GM12891 (cell line): ENCODE data around the gene GASK1A.
"Not testable (repeated sequence)": the region's sequence is repeated elsewhere in the genome, so short reads cannot be mapped to it uniquely, and the experiment has no call there.

Source experiments
- DNase-seq: peaks from one replicate; pipeline ENCODE4 v3.0.0; 2011; ENCODE audit warnings: low spot score; ENCODE audit not compliant: insufficient read length
- FAIRE-seq: peaks from 2 replicates; lab custom pipeline; 2011; peaks lifted over from hg19 to GRCh38; lab: Jason Lieb, UNC
- PAX5 ChIP-seq: IDR thresholded peaks from 2 replicates; pipeline ENCODE4 v1.6.1; 2011; ENCODE audit warnings: low read length, moderate library complexity, mild to moderate bottlenecking; ENCODE audit not compliant: insufficient read depth, severe bottlenecking
- POLR2A ChIP-seq: IDR thresholded peaks from 2 replicates; pipeline ENCODE4 v1.6.1; 2011; ENCODE audit warnings: low read depth, low read length, control low read depth
- POLR2AphosphoS5 ChIP-seq: IDR thresholded peaks from 2 replicates; pipeline ENCODE4 v1.6.1; 2011; ENCODE audit warnings: low read depth, low read length, control low read depth
- POU2F2 ChIP-seq: IDR thresholded peaks from 2 replicates; pipeline ENCODE4 v1.6.1; 2011; ENCODE audit warnings: low read depth, mild to moderate bottlenecking, control low read depth, low read length, moderate library complexity
- SPI1 ChIP-seq: IDR thresholded peaks from 2 replicates; pipeline ENCODE4 v1.6.1; 2011; ENCODE audit warnings: low read depth, low read length, control low read depth
- TAF1 ChIP-seq: IDR thresholded peaks from 2 replicates; pipeline ENCODE4 v1.6.1; 2011; ENCODE audit warnings: low read depth, low read length, control low read depth

Gene GASK1A

GRCh38 chr3:43036621-43037423, 57.7 kb downstream of the GASK1A start:
- FAIRE-seq: no peak
- no peak for DNase-seq

GRCh38 chr3:43038010-43038409, 58.9 kb downstream of the GASK1A start:
- no peak for DNase-seq
- no peak for TF ChIP-seq POLR2AphosphoS5
- FAIRE-seq: peak; percentile 41

More at GRCh38 chr3:43036621-43037423, 57.7 kb downstream of the GASK1A start:
- TF ChIP-seq SPI1 (no peak), POU2F2 (no peak), PAX5 (no peak), POLR2A (no peak), TAF1 (no peak), POLR2AphosphoS5 (no peak)

DNA sequence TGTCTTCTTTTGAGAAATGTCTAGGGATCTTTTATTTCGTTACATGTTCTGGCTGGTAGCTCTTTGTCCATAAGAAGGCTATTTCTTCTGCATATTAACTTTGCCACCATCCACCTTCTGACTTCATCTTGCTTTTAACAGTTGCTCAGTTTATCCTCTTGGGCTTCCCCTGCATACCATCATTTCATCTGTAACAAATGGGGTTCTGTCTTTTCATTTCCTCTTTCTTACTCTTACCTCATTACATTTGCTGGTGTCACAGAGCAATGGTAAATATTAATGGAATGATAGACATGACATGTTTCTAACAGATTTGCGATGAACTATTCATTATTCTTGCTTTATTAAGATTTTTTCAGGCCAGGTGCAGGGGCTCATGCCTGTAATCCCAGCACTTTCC, 62.4 kb downstream of the GASK1A start:
- FAIRE-seq (no peak), DNase-seq (no peak)
- TF ChIP-seq SPI1 (no peak), TAF1 (no peak), POLR2AphosphoS5 (no peak), POLR2A (no peak), POU2F2 (no peak)

- DNase-seq (no peak), FAIRE-seq (no peak)
- no peak for TF ChIP-seq POLR2A
- TF ChIP-seq POU2F2: no peak
- no peak for TF ChIP-seq PAX5
- TF ChIP-seq POLR2AphosphoS5: no peak
- no peak for TF ChIP-seq SPI1
- TF ChIP-seq TAF1: no peak
Observed at GRCh38 chr3:43043071-43043766, 64.1 kb downstream of the GASK1A start.

- TF ChIP-seq PAX5: no peak
- TF ChIP-seq POU2F2: no peak
- TF ChIP-seq SPI1: no peak
- no peak for TF ChIP-seq TAF1
- TF ChIP-seq POLR2AphosphoS5: no peak
- TF ChIP-seq POLR2A: no peak
- no peak for FAIRE-seq
Observed at GRCh38 chr3:43043793-43044192, 64.7 kb downstream of the GASK1A start.

DNA sequence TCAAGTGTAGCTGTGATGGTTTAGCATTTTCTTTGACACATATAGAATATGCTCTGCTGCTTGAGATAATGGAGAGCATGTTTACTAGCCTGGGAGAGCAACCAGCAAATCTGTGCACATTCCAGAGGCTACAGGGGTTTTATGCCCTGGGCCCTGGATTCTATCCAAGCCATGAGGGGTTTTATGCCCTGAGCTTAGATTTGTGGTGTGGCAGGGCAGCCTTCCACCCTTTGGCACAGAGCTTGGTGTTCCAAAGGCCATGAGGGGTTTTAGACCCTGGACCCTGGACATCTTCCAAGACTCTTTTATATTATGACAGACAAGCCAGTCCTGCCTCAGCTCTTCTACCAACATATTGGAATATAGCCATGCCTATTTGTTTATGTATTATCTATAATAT, 66.0 kb downstream of the GASK1A start:
- not testable (repeated sequence) for FAIRE-seq, DNase-seq

More at GRCh38 chr3:43043793-43044192, 64.7 kb downstream of the GASK1A start:
- no peak for DNase-seq

GRCh38 chr3:43046583-43046982, 67.5 kb downstream of the GASK1A start:
- TF ChIP-seq SPI1: no peak
- TF ChIP-seq POLR2A: no peak
- no peak for TF ChIP-seq POLR2AphosphoS5
- TF ChIP-seq POU2F2: no peak
- TF ChIP-seq PAX5: no peak
- TF ChIP-seq TAF1: no peak
- FAIRE-seq (no peak), DNase-seq (no peak)

- DNase-seq (no peak), FAIRE-seq (no peak)
- no peak for TF ChIP-seq POLR2AphosphoS5
- no peak for TF ChIP-seq PAX5
- TF ChIP-seq TAF1: no peak
- no peak for TF ChIP-seq POU2F2
- TF ChIP-seq POLR2A: no peak
- no peak for TF ChIP-seq SPI1
Observed at GRCh38 chr3:43048470-43048869, 69.4 kb downstream of the GASK1A start.

DNA sequence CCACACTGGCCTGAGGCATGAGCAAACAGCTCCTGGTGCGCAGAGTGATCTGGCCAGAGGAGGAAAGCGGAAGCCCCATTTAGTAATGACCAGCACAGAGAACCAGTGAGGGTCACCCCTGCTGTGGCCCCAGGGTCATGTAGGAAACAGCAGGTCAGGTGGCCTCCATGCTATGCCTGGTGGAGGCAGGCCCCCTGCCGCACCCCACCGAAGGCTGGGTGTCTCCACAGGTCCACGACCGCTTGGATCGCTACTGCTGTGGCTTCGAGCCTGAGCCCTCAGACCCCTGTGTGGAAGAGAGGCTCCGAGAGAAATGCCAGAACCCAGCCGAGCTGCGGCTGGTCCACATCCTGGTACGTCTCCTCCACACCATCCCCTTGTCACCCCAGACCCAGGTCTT, 74.2 kb downstream of the GASK1A start:
- DNase-seq: no peak
- FAIRE-seq: no peak
- TF ChIP-seq POLR2AphosphoS5 (no peak), TAF1 (no peak), PAX5 (no peak)

DNA sequence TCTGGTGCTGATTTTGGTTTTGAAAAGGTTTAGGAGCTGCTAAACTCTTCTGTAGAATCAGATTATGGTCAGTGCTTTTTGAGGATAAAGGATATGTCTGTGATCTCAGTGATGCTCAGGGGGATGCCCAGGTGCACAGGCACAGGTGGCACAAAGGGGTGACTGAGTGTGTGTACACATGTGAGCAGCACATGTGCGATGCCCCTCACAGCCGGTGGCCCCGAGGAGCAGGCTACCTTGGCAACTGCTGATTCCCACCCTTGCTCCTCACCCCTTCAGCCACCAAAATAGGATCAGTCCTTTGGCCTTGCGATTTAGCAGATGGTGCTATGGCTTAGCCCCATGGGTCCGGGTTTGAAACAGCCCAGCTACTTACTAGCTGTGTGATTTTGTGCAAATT, 75.6 kb downstream of the GASK1A start:
- TF ChIP-seq POU2F2: no peak
- TF ChIP-seq SPI1: no peak
- TF ChIP-seq POLR2A: no peak
- no peak for TF ChIP-seq POLR2AphosphoS5
- no peak for TF ChIP-seq PAX5
- TF ChIP-seq TAF1: no peak
- no peak for DNase-seq
- no peak for FAIRE-seq
